Mesenchymal stem cell (in vitro differentiated cells and primary cell): ENCODE results near the gene LCA5L. TPM values are rescaled to one million over a fixed set of nuclear protein-coding genes. Genes with fewer than 3 reads are reported as not detected.

Source experiments
- small RNA-seq: library from polyadenylated mRNA; stranded (forward); fragments of <200 nt; extraction: miRNeasy Mini kit (QIAGEN cat#:217004); gene quantifications from one replicate; pipeline ENCODE3, GENCODE V24; 2013; ENCODE audit warnings: low read depth

The LCA5L gene

Small RNA genes within 50 kb of the gene (small RNA-seq; reads per million reads assigned to genes)
- not detected for gene MIR6508
